ENCODE results near the gene SPEG. TPM values are rescaled to one million over a fixed set of nuclear protein-coding genes. Genes with fewer than 3 reads are reported as not detected.

Gene SPEG
- total RNA-seq, 1 donor from 2014 or later, result 6.1 TPM

- Mint-ChIP-seq H3K27me3 (ENCODE audit: unreplicated experiment) (peaks cover 9% of the 10 kb centered on the region), H3K9me3 (ENCODE audit: unreplicated experiment) (no peaks in the 10 kb centered on the region), H3K36me3 (ENCODE audit: low read depth, unreplicated experiment) (no peaks in the 10 kb centered on the region), H3K27ac (ENCODE audit: unreplicated experiment) (no peak overlapping the region), H3K4me1 (ENCODE audit: unreplicated experiment) (no peaks in the 10 kb centered on the region), H3K4me3 (ENCODE audit: unreplicated experiment) (no peak overlapping the region)
- no peak for DNase-seq (ENCODE audit: low spot score)
- TF ChIP-seq CTCF (IDR thresholded peaks at IDR 0.05; ENCODE audit: unreplicated experiment), result no peak
Observed at GRCh38 chr2:219423652-219424377, 10.8 kb upstream of the SPEG start.

- H3K27ac Mint-ChIP-seq (ENCODE audit: unreplicated experiment), result no peak overlapping the region
- no peak for DNase-seq (ENCODE audit: low spot score)
- H3K27me3 Mint-ChIP-seq (ENCODE audit: unreplicated experiment), result peaks cover 3% of the 10 kb centered on the region
- no peak for TF ChIP-seq CTCF (IDR thresholded peaks at IDR 0.05; ENCODE audit: unreplicated experiment)
- H3K9me3 Mint-ChIP-seq (ENCODE audit: unreplicated experiment), result no peaks in the 10 kb centered on the region
- H3K4me1 Mint-ChIP-seq (ENCODE audit: unreplicated experiment), result no peaks in the 10 kb centered on the region
- no peaks in the 10 kb centered on the region for H3K36me3 Mint-ChIP-seq (ENCODE audit: low read depth, unreplicated experiment)
- no peak overlapping the region for H3K4me3 Mint-ChIP-seq (ENCODE audit: unreplicated experiment)
Observed at GRCh38 chr2:219425238-219426067, 9.2 kb upstream of the SPEG start.

- no peaks in the 10 kb centered on the region for H3K9me3 Mint-ChIP-seq (ENCODE audit: unreplicated experiment)
- H3K36me3 Mint-ChIP-seq (ENCODE audit: low read depth, unreplicated experiment), result no peaks in the 10 kb centered on the region
- DNase-seq (ENCODE audit: low spot score), result no peak
- no peak overlapping the region for H3K4me3 Mint-ChIP-seq (ENCODE audit: unreplicated experiment)
- H3K27me3 Mint-ChIP-seq (ENCODE audit: unreplicated experiment), result peaks cover 3% of the 10 kb centered on the region
- no peak for TF ChIP-seq CTCF (IDR thresholded peaks at IDR 0.05; ENCODE audit: unreplicated experiment)
- no peak overlapping the region for H3K27ac Mint-ChIP-seq (ENCODE audit: unreplicated experiment)
- peaks cover under 1% of the 10 kb centered on the region for H3K4me1 Mint-ChIP-seq (ENCODE audit: unreplicated experiment)
Observed at GRCh38 chr2:219426068-219426443, 8.6 kb upstream of the SPEG start.

GRCh38 chr2:219426534-219427136 lies 8.0 kb upstream of the SPEG start:
- DNase-seq (ENCODE audit: low spot score), result no peak

More at GRCh38 chr2:219426534-219427136, 8.0 kb upstream of the SPEG start:
- Mint-ChIP-seq H3K9me3 (ENCODE audit: unreplicated experiment) (no peaks in the 10 kb centered on the region), H3K36me3 (ENCODE audit: low read depth, unreplicated experiment) (no peaks in the 10 kb centered on the region), H3K27me3 (ENCODE audit: unreplicated experiment) (peaks cover 3% of the 10 kb centered on the region), H3K4me1 (ENCODE audit: unreplicated experiment) (peaks cover 5% of the 10 kb centered on the region), H3K27ac (ENCODE audit: unreplicated experiment) (no peak overlapping the region), H3K4me3 (ENCODE audit: unreplicated experiment) (no peak overlapping the region)
- no peak for TF ChIP-seq CTCF (IDR thresholded peaks at IDR 0.05; ENCODE audit: unreplicated experiment)

Measured in endothelial cell (in vitro differentiated cells).